Measurements from ENCODE around the gene JPH2. TPM values are rescaled to one million over a fixed set of nuclear protein-coding genes. Genes with fewer than 3 reads are reported as not detected.

Gene JPH2
- total RNA-seq, 1 experiment from 2014 or later = 14.7 TPM

DNA sequence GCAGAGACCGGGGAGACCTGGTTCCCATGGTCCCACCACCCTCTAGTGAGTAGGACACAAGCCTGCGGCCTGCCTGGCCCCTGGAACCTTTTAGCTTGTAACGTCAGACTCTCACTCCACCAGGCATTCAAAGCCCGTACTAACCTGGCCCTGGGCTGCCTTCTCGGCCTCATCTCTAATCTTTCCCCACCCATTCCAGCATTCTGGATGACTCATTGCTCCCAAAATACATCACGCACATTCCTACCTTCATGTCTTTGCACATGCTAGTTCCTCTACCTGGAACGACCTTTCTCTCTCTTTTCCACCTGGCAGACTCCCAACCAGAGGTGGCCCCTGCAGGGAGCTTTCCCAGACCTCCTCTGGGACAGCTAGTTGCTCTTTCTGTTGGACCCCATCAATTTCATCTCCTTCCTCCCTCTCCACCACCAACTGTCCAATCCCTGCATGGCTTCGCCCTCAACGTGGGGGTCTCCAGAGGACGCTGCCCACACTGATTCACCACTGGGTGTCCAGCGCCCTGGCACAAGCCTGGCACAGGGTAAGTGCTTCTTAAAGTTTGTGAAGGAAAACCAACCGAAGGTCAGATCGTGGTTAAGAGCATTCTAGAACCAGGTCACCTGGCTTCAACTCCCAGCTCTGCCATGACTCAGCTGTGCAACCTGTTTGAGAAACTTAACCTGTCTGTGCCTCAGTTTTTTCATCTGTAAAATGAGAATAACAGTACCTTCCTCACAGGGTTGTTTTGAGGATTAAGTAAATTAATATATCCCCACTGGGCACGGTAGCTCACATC, 35.2 kb downstream of the JPH2 start:
- Mint-ChIP-seq H3K27me3 (ENCODE audit: insufficient read depth, unreplicated experiment) (no peaks in the 10 kb centered on the region), H3K9me3 (ENCODE audit: unreplicated experiment) (no peaks in the 10 kb centered on the region), H3K4me1 (ENCODE audit: insufficient read depth, unreplicated experiment) (peaks cover 15% of the 10 kb centered on the region), H3K36me3 (ENCODE audit: insufficient read depth, unreplicated experiment) (peaks cover 24% of the 10 kb centered on the region), H3K4me3 (ENCODE audit: unreplicated experiment) (no peak overlapping the region), H3K27ac (ENCODE audit: low read depth, unreplicated experiment) (peak overlapping the region; percentile 65)
- intact Hi-C loops (cut with micrococcal nuclease) = no loop called here
- no TSS peak for BruUV-seq (replicated peaks)
- ChIA-PET CTCF (interaction anchor here (0.6 to 4.7 kb wide), 7 partner anchors 11 to 250 kb away, joined by 3 to 51 read pairs (median 5); partner anchors contain the start of gene JPH2), POLR2A (interaction anchor here (0.6 to 4.3 kb wide), 9 partner anchors 9 to 57 kb away, joined by 3 to 16 read pairs (median 3); no protein-coding TSS in a partner anchor)
- TF ChIP-seq, protein P1, sequence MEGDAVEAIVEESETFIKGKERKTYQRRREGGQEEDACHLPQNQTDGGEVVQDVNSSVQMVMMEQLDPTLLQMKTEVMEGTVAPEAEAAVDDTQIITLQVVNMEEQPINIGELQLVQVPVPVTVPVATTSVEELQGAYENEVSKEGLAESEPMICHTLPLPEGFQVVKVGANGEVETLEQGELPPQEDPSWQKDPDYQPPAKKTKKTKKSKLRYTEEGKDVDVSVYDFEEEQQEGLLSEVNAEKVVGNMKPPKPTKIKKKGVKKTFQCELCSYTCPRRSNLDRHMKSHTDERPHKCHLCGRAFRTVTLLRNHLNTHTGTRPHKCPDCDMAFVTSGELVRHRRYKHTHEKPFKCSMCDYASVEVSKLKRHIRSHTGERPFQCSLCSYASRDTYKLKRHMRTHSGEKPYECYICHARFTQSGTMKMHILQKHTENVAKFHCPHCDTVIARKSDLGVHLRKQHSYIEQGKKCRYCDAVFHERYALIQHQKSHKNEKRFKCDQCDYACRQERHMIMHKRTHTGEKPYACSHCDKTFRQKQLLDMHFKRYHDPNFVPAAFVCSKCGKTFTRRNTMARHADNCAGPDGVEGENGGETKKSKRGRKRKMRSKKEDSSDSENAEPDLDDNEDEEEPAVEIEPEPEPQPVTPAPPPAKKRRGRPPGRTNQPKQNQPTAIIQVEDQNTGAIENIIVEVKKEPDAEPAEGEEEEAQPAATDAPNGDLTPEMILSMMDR (IDR thresholded peaks at IDR 0.05; ENCODE audit: unreplicated experiment) = no peak
- DNase-seq (ENCODE audit: unreplicated experiment) = peak; percentile 85

DNA sequence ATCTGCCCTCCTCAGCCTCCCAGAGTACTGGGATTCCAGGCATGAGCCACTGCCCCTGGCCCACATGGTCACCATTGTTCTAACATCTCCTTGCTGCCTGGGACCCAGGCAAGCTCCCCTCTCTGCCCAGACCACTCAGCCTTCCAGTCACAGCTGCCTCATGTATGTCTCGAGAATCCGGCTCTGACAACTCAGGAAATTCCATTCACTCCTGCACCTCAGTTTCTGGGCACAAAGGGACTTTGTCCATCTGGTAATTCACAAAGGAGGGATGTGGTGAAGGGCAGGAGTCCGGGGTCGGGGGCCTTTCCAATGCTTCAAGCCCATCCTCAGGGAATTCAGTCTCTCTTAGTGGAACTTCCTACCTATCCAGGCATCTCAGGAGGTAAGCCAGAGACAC, 40.7 kb downstream of the JPH2 start:
- intact Hi-C loops (cut with micrococcal nuclease) = no loop called here
- Mint-ChIP-seq H3K9me3 (ENCODE audit: unreplicated experiment) (no peaks in the 10 kb centered on the region), H3K4me3 (ENCODE audit: unreplicated experiment) (no peak overlapping the region), H3K36me3 (ENCODE audit: insufficient read depth, unreplicated experiment) (peaks cover 36% of the 10 kb centered on the region), H3K4me1 (ENCODE audit: insufficient read depth, unreplicated experiment) (peaks cover under 1% of the 10 kb centered on the region), H3K27ac (ENCODE audit: low read depth, unreplicated experiment) (peak overlapping the region; percentile 69), H3K27me3 (ENCODE audit: insufficient read depth, unreplicated experiment) (no peaks in the 10 kb centered on the region)
- BruUV-seq (replicated peaks) = no TSS peak
- ChIA-PET POLR2A (no interaction called here), CTCF (interaction anchor here (0.6 to 3.7 kb wide), 3 partner anchors 22 to 44 kb away, joined by 3 to 20 read pairs (median 3); no protein-coding TSS in a partner anchor)
- TF ChIP-seq, protein P1 (IDR thresholded peaks at IDR 0.05; ENCODE audit: unreplicated experiment) = no peak
- DNase-seq (ENCODE audit: unreplicated experiment) = no peak

DNA sequence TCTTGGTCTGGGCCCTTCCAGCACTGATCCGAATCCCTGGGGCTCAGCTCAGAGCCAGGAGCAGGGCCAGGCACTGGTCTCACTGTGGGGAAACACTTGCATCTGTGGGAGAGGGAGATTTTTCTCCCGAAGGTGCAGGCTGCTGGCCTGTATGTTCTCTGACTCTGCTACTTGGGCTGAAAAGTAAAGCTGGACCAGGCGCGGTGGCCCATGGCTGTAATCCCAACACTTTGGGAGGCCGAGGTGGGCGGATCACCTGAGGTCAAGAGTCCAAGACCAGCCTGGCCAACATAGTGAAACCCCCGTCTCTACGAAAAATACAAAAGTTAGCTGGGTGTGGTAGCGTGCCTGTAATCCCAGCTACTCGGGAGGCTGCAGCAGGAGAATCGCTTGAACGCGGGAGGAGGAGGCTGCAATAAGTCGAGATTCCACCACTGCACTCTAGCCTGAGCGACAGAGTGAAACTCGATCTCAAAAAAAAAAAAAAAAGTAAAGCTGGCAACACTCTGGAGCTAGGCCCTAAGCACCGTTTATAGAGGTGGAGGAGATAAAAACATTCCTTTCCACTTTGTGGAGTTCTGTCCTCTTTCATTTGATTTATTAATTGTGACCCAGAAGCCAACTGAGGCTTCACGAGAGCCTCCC, 41.7 kb downstream of the JPH2 start:
- H3K27ac Mint-ChIP-seq (ENCODE audit: low read depth, unreplicated experiment) = no peak overlapping the region
- CTCF ChIA-PET = interaction anchor here (0.6 to 3.7 kb wide), 4 partner anchors 18 to 45 kb away, joined by 3 to 20 read pairs (median 8); no protein-coding TSS in a partner anchor
- intact Hi-C loops (cut with micrococcal nuclease) = no loop called here
- H3K9me3 Mint-ChIP-seq (ENCODE audit: unreplicated experiment) = no peaks in the 10 kb centered on the region
- H3K4me3 Mint-ChIP-seq (ENCODE audit: unreplicated experiment) = no peak overlapping the region
- H3K4me1 Mint-ChIP-seq (ENCODE audit: insufficient read depth, unreplicated experiment) = no peaks in the 10 kb centered on the region
- TF ChIP-seq, protein P1 (IDR thresholded peaks at IDR 0.05; ENCODE audit: unreplicated experiment) = no peak
- no TSS peak for BruUV-seq (replicated peaks)
- peaks cover 36% of the 10 kb centered on the region for H3K36me3 Mint-ChIP-seq (ENCODE audit: insufficient read depth, unreplicated experiment)
- no peak for DNase-seq (ENCODE audit: unreplicated experiment)
- POLR2A ChIA-PET = interaction anchor here (0.5 kb wide), 1 partner anchor 562 kb away, joined by 3 read pairs; no protein-coding TSS in a partner anchor
- no peaks in the 10 kb centered on the region for H3K27me3 Mint-ChIP-seq (ENCODE audit: insufficient read depth, unreplicated experiment)

DNA sequence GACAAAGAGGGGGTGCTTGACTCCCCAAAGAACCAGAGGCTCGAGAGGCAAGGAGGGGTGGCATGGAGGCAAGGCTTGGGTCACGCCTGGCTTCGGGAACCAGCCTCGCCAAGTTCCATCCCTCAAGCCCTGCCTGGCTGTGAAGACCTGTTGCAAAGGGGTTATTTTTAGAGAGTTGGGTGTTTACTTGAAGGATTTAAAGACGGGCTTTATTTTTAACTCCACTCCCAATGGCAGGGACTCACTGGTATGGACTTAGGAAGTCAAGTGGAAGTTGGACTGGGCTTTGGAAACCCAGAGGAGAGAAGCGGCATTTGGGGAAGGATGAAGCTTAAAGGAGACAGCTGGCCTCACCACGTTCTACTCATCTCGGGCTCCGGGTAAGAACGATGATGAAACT, 43.1 kb downstream of the JPH2 start:
- H3K4me1 Mint-ChIP-seq (ENCODE audit: insufficient read depth, unreplicated experiment) = no peaks in the 10 kb centered on the region
- CTCF ChIA-PET = interaction anchor here (3.7 kb wide), 1 partner anchor 47 kb away, joined by 20 read pairs; no protein-coding TSS in a partner anchor

More for the DNA sequence above, 43.1 kb downstream of the JPH2 start:
- Mint-ChIP-seq H3K27me3 (ENCODE audit: insufficient read depth, unreplicated experiment) (no peaks in the 10 kb centered on the region), H3K4me3 (ENCODE audit: unreplicated experiment) (no peak overlapping the region), H3K9me3 (ENCODE audit: unreplicated experiment) (no peaks in the 10 kb centered on the region), H3K27ac (ENCODE audit: low read depth, unreplicated experiment) (no peak overlapping the region), H3K36me3 (ENCODE audit: insufficient read depth, unreplicated experiment) (peaks cover 35% of the 10 kb centered on the region)
- POLR2A ChIA-PET = interaction anchor here (0.9 kb wide), 1 partner anchor 13 kb away, joined by 3 read pairs; no protein-coding TSS in a partner anchor
- intact Hi-C loops (cut with micrococcal nuclease) = no loop called here
- no peak for DNase-seq (ENCODE audit: unreplicated experiment)
- no TSS peak for BruUV-seq (replicated peaks)
- TF ChIP-seq, protein P1 (IDR thresholded peaks at IDR 0.05; ENCODE audit: unreplicated experiment) = no peak
